ENCODE data around the gene THY1.

Gene THY1

GRCh38 chr11:119391275-119391674, 31.7 kb downstream of the THY1 start:
- Histone ChIP-seq H3K36me3 (ENCODE audit: control insufficient read depth, low read length) (no peaks in the 10 kb centered on the region), H3K27ac (ENCODE audit: low read depth, low read length) (no peak overlapping the region), H3K4me1 (ENCODE audit: control insufficient read depth, low read length) (peaks cover 21% of the 10 kb centered on the region), H4K20me1 (ENCODE audit: control insufficient read depth, insufficient read depth, low read depth, low read length) (no peaks in the 10 kb centered on the region), H3K79me2 (ENCODE audit: control insufficient read depth, low read length) (no peaks in the 10 kb centered on the region), H3K9me2 (replicated peaks; ENCODE audit: control insufficient read depth, low read length) (no peaks in the 10 kb centered on the region), H3K9me3 (ENCODE audit: control insufficient read depth, insufficient read depth, low read length) (no peaks in the 10 kb centered on the region), H3K4me2 (ENCODE audit: low read length) (no peak overlapping the region), H3K4me3 (ENCODE audit: low read length) (no peak overlapping the region), H3K27me3 (ENCODE audit: control insufficient read depth, low read length) (no peaks in the 10 kb centered on the region), H3F3A (ENCODE audit: control insufficient read depth, insufficient read depth) (no peaks in the 10 kb centered on the region)
- no peak for TF ChIP-seq EZH2phosphoT487 (IDR thresholded peaks at IDR 0.05; ENCODE audit: borderline replicate concordance, low read length)
- no peak for TF ChIP-seq CTCF (IDR thresholded peaks at IDR 0.05; ENCODE audit: low read depth, low read length, poor library complexity, severe bottlenecking)

GRCh38 chr11:119389611-119390254, 33.2 kb downstream of the THY1 start:
- Histone ChIP-seq H3K27me3 (ENCODE audit: control insufficient read depth, low read length) (no peaks in the 10 kb centered on the region), H3K4me1 (ENCODE audit: control insufficient read depth, low read length) (peaks cover 17% of the 10 kb centered on the region), H4K20me1 (ENCODE audit: control insufficient read depth, insufficient read depth, low read depth, low read length) (no peaks in the 10 kb centered on the region), H3F3A (ENCODE audit: control insufficient read depth, insufficient read depth) (no peaks in the 10 kb centered on the region), H3K9me3 (ENCODE audit: control insufficient read depth, insufficient read depth, low read length) (no peaks in the 10 kb centered on the region), H3K79me2 (ENCODE audit: control insufficient read depth, low read length) (no peaks in the 10 kb centered on the region), H3K4me2 (ENCODE audit: low read length) (no peak overlapping the region), H3K27ac (ENCODE audit: low read depth, low read length) (no peak overlapping the region), H3K36me3 (ENCODE audit: control insufficient read depth, low read length) (no peaks in the 10 kb centered on the region), H3K9me2 (replicated peaks; ENCODE audit: control insufficient read depth, low read length) (no peaks in the 10 kb centered on the region), H3K4me3 (ENCODE audit: low read length) (no peak overlapping the region)
- TF ChIP-seq EZH2phosphoT487 (IDR thresholded peaks at IDR 0.05; ENCODE audit: borderline replicate concordance, low read length) = no peak
- peak; percentile 68 for TF ChIP-seq CTCF (IDR thresholded peaks at IDR 0.05; ENCODE audit: low read depth, low read length, poor library complexity, severe bottlenecking)

DNA sequence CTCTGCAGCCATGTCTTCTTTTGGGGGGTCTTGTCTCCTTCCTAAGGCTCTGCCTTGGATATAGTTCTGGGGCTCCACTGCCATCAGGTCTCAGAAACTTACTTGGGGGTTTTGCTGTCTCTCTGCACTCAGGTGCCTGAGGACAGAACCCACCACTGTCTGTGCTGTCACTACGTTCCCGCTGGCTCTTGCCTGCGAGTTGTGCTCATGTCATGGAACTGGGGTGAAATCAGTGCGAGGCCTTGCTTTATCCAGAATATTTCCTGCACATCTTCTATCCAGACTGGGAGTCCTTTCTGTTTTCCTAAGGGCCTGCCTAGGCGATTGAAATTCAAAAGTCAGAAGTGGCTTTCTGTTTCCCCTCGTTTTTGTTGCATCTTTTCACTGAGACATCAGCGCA, 34.9 kb downstream of the THY1 start:
- H3K4me3 ChIP-seq (ENCODE audit: low read length) = no peak overlapping the region
- no peaks in the 10 kb centered on the region for H3K9me3 ChIP-seq (ENCODE audit: control insufficient read depth, insufficient read depth, low read length)
- no peaks in the 10 kb centered on the region for H3K27me3 ChIP-seq (ENCODE audit: control insufficient read depth, low read length)
- H3K9me2 ChIP-seq (replicated peaks; ENCODE audit: control insufficient read depth, low read length) = no peaks in the 10 kb centered on the region
- H3F3A ChIP-seq (ENCODE audit: control insufficient read depth, insufficient read depth) = no peaks in the 10 kb centered on the region
- no peak overlapping the region for H3K27ac ChIP-seq (ENCODE audit: low read depth, low read length)
- H3K79me2 ChIP-seq (ENCODE audit: control insufficient read depth, low read length) = no peaks in the 10 kb centered on the region
- H3K36me3 ChIP-seq (ENCODE audit: control insufficient read depth, low read length) = no peaks in the 10 kb centered on the region
- H3K4me1 ChIP-seq (ENCODE audit: control insufficient read depth, low read length) = peaks cover 7% of the 10 kb centered on the region
- no peak for TF ChIP-seq CTCF (IDR thresholded peaks at IDR 0.05; ENCODE audit: low read depth, low read length, poor library complexity, severe bottlenecking)
- H3K4me2 ChIP-seq (ENCODE audit: low read length) = no peak overlapping the region
- H4K20me1 ChIP-seq (ENCODE audit: control insufficient read depth, insufficient read depth, low read depth, low read length) = no peaks in the 10 kb centered on the region

All from DOHH2 (cell line).